ENCODE measurements around the gene SMYD3. TPM values are rescaled to one million over a fixed set of nuclear protein-coding genes. Genes with fewer than 3 reads are reported as not detected.
"Not testable (repeated sequence)": the region's sequence is repeated elsewhere in the genome, so short reads cannot be mapped to it uniquely, and the experiment has no call there.

Gene SMYD3
- total RNA-seq, 1 donor from 2014 or later: 29.3 TPM

DNA sequence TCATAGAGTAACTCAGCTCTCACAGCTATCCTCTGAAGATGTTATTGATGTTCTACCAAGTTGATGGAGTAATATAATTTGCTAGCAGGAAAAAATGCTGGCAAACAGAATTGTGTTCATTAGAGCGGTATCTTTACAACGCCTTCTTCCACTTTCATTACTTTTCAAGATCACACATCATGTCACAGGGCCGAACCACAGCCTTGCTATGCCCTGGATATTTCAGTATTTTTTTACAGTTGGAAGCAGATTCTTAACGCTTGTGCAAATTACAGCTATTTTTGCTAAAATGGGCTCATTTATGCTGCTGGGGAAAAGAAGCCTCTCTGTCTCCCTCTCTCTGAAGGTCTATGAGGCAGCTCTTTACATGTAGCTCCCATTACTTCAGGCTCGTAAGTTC, 720.1 kb downstream of the SMYD3 start:
- H3K27ac Mint-ChIP-seq (ENCODE audit: unreplicated experiment): peak overlapping the region; percentile 99
- peaks cover 48% of the 10 kb centered on the region for H3K4me1 Mint-ChIP-seq (ENCODE audit: low read depth)
- TF ChIP-seq, protein P1, sequence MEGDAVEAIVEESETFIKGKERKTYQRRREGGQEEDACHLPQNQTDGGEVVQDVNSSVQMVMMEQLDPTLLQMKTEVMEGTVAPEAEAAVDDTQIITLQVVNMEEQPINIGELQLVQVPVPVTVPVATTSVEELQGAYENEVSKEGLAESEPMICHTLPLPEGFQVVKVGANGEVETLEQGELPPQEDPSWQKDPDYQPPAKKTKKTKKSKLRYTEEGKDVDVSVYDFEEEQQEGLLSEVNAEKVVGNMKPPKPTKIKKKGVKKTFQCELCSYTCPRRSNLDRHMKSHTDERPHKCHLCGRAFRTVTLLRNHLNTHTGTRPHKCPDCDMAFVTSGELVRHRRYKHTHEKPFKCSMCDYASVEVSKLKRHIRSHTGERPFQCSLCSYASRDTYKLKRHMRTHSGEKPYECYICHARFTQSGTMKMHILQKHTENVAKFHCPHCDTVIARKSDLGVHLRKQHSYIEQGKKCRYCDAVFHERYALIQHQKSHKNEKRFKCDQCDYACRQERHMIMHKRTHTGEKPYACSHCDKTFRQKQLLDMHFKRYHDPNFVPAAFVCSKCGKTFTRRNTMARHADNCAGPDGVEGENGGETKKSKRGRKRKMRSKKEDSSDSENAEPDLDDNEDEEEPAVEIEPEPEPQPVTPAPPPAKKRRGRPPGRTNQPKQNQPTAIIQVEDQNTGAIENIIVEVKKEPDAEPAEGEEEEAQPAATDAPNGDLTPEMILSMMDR (IDR thresholded peaks at IDR 0.05): no peak
- H3K9me3 Mint-ChIP-seq (ENCODE audit: low read depth): peaks cover 2% of the 10 kb centered on the region
- no peaks in the 10 kb centered on the region for H3K27me3 Mint-ChIP-seq (ENCODE audit: low read depth)
- DNase-seq (ENCODE audit: low spot score): no peak
- H3K36me3 Mint-ChIP-seq (ENCODE audit: low read depth): no peaks in the 10 kb centered on the region
- no peak overlapping the region for H3K4me3 Mint-ChIP-seq (ENCODE audit: unreplicated experiment)

DNA sequence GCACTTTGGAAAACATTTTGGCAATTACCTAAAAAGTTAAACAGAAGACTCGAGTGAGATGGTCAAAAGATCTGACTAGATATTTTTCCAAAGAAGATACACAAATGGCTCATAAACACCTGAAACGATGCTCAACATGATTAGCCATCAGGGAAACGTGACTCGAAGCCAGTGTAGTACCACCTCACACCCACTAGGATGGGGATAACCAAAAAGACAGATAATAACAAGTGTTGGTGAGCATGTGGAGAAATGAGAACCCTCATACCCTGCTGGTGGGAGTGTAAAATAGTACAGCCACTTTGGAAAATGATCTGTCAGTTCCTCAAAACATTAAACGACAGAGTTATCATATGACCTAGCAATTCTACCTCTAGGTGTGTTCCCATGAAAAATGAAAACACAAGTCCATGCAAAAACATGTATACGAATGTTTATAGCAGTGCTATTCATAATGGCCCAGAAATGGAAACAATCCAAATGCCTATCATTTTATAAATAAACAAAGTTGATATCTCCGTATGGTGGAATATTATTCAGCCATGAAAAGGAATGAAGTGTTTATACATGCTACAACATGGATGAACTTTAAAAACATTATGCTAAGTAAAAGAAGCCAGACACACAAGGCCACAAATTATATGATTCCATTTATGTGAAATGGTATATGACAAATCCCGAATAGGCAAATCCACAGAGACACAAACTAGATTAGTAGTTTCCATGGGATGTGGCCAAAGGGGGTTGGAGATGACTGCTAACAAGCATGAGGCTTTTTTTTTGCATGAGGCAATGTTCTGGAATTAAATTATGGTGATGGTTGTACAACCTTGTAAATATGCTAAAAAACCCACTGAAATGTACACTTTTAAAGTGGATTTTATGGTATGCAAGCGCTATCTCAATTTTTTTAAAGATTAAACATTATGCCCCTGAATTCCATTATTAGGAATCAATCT, 727.0 kb downstream of the SMYD3 start:
- Mint-ChIP-seq H3K4me1 (ENCODE audit: low read depth) (no peaks in the 10 kb centered on the region), H3K9me3 (ENCODE audit: low read depth) (peaks cover 8% of the 10 kb centered on the region), H3K27ac (ENCODE audit: unreplicated experiment) (no peak overlapping the region), H3K27me3 (ENCODE audit: low read depth) (no peaks in the 10 kb centered on the region), H3K4me3 (ENCODE audit: unreplicated experiment) (no peak overlapping the region), H3K36me3 (ENCODE audit: low read depth) (peaks cover 2% of the 10 kb centered on the region)
- no peak for DNase-seq (ENCODE audit: low spot score)
- TF ChIP-seq, protein P1 (IDR thresholded peaks at IDR 0.05): no peak

DNA sequence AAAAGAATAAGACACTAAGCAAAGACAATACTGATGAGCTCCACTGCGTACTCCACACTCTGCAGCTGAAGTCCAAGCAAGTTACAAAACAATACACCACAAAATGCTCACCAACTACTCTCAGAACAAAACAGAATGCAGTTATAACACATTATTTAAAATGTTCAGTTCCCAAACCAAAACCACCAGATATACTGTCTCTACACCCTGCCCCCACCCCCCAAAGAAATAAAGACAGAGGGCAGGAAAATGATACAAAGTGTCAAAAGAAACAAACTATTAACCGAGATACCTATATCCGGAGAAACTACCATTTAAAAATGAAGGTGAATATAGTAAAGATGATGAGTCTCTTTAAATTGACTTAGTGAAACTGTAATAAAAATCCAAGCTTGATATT, 729.3 kb downstream of the SMYD3 start:
- H3K9me3 Mint-ChIP-seq (ENCODE audit: low read depth): peaks cover 6% of the 10 kb centered on the region
- H3K36me3 Mint-ChIP-seq (ENCODE audit: low read depth): peaks cover 2% of the 10 kb centered on the region
- TF ChIP-seq, protein P1 (IDR thresholded peaks at IDR 0.05): no peak
- H3K27me3 Mint-ChIP-seq (ENCODE audit: low read depth): no peaks in the 10 kb centered on the region
- DNase-seq (ENCODE audit: low spot score): no peak
- no peak overlapping the region for H3K27ac Mint-ChIP-seq (ENCODE audit: unreplicated experiment)
- peaks cover 7% of the 10 kb centered on the region for H3K4me1 Mint-ChIP-seq (ENCODE audit: low read depth)
- no peak overlapping the region for H3K4me3 Mint-ChIP-seq (ENCODE audit: unreplicated experiment)

DNA sequence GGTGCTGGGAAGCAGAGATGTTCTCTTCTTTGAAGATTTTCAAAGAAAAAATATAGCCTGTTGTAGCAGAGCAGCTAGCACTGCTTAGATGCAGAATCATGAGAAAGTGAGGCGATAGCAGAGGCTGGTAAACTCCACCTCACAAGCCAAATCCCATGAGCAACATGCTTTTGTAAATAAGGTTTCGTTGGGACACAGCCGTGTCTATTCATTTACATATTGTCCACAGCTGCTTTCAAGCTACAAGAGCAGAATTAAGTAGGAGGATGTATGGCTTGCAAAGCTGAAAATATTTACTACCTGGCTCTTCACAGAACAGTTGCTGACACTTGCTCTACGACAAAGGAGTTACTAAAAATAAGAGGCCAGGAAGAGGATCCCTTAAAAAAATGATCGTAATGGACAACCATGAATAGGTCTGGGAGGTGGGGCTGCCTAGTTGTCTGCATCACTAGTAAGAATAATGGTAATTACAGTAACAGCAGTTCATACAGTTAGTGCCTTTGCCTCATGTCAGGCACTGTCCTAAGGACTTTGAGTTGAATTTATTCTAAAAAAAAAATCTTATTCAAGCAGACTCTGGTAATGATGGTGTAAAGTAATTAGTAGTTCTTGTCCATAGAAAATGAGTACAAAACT, 730.3 kb downstream of the SMYD3 start:
- Mint-ChIP-seq H3K4me3 (ENCODE audit: unreplicated experiment) (no peak overlapping the region), H3K36me3 (ENCODE audit: low read depth) (peaks cover 2% of the 10 kb centered on the region), H3K4me1 (ENCODE audit: low read depth) (peaks cover 17% of the 10 kb centered on the region), H3K27ac (ENCODE audit: unreplicated experiment) (no peak overlapping the region), H3K27me3 (ENCODE audit: low read depth) (no peaks in the 10 kb centered on the region), H3K9me3 (ENCODE audit: low read depth) (peaks cover 6% of the 10 kb centered on the region)
- DNase-seq (ENCODE audit: low spot score): no peak
- TF ChIP-seq, protein P1 (IDR thresholded peaks at IDR 0.05): no peak

DNA sequence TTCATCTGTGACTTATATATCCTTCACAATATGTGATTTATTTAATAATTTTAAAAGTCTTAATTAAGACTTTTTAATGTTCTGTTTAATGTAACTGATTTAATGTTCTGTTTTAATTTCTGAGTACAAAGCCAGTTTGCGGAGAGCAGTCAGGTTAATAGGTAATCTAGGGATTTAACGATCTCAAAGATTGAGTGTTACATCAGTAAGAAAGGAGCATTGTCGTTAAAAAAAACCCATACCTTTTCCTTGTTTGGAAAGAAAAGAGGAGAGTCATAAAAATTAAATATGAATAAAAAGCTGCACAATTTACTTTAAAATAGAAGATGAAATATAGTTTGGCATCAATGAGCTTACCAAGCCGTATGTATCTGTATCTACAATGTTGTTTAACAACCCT, 730.9 kb downstream of the SMYD3 start:
- no peaks in the 10 kb centered on the region for H3K27me3 Mint-ChIP-seq (ENCODE audit: low read depth)
- peaks cover 2% of the 10 kb centered on the region for H3K36me3 Mint-ChIP-seq (ENCODE audit: low read depth)
- no peak overlapping the region for H3K27ac Mint-ChIP-seq (ENCODE audit: unreplicated experiment)
- peaks cover 6% of the 10 kb centered on the region for H3K9me3 Mint-ChIP-seq (ENCODE audit: low read depth)
- DNase-seq (ENCODE audit: low spot score): no peak
- peaks cover 24% of the 10 kb centered on the region for H3K4me1 Mint-ChIP-seq (ENCODE audit: low read depth)
- TF ChIP-seq, protein P1 (IDR thresholded peaks at IDR 0.05): no peak
- H3K4me3 Mint-ChIP-seq (ENCODE audit: unreplicated experiment): no peak overlapping the region

DNA sequence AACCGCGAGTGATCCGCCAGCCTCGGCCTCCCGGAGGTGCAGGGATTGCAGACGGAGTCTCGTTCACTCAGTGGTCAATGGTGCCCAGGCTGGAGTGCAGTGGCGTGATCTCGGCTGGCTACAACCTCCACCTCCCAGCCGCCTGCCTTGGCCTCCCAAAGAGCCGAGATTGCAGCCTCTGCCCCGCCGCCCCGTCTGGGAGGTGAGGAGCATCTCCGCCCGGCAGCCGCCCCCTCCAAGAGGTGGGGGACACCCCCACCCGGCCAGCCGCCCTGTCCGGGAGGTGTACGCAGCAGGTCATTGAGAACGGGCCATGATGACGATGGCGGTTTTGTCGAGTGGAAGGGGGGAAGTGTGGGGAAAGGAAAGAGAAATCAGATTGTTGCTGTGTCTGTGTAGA, 732.1 kb downstream of the SMYD3 start:
- not testable (repeated sequence) for DNase-seq (ENCODE audit: low spot score); H3K27me3 Mint-ChIP-seq (ENCODE audit: low read depth); H3K9me3 Mint-ChIP-seq (ENCODE audit: low read depth); H3K36me3 Mint-ChIP-seq (ENCODE audit: low read depth); H3K4me3 Mint-ChIP-seq (ENCODE audit: unreplicated experiment); H3K27ac Mint-ChIP-seq (ENCODE audit: unreplicated experiment)
- H3K4me1 Mint-ChIP-seq (ENCODE audit: low read depth): peaks cover 35% of the 10 kb centered on the region
